GM23338 (cell line): ENCODE measurements around the gene WDR1.

Experiments used
- CREB1 ChIP-seq: fragments of 250-450 bp; sonication (Bioruptor Pico); IDR thresholded peaks from 2 replicates; pipeline ENCODE4 v1.5.0; 2020; ENCODE audit warnings: low read depth, mild to moderate bottlenecking, moderate library complexity
- CTCF ChIP-seq, 2 experiments: fragments of 200-600 bp in 1 of 2; sonication (generic) in 1 of 2; conservative IDR thresholded peaks; 2 replicates each; pipeline versions ENCODE4 v1.5.1 to v1.6.1; 2016 to 2017; ENCODE audit warnings: antibody characterized with exemption in 2 of 2, low read depth in 2 of 2, mild to moderate bottlenecking in 2 of 2, moderate library complexity in 1 of 2
- EZH2 ChIP-seq: fragments of 200-600 bp; sonication (generic); IDR thresholded peaks from one replicate; pipeline ENCODE4 v1.8.0; 2017; ENCODE audit warnings: antibody characterized with exemption, mild to moderate bottlenecking, low read depth; ENCODE audit not compliant: unreplicated experiment
- JUNB ChIP-seq: IDR thresholded peaks from one replicate; pipeline ENCODE4 v1.6.1; 2016; ENCODE audit warnings: antibody characterized with exemption; ENCODE audit not compliant: unreplicated experiment
- POLR2AphosphoS5 ChIP-seq: IDR thresholded peaks from 2 replicates; pipeline ENCODE4 v1.6.1; 2016; ENCODE audit warnings: antibody characterized with exemption, low read depth
- TF ChIP-seq, protein P1 (sequence below): IDR thresholded peaks from one replicate; pipeline ENCODE4 v1.6.1; 2018; ENCODE audit warnings: antibody characterized with exemption; ENCODE audit not compliant: unreplicated experiment
- TF ChIP-seq, protein P2 (sequence below): IDR thresholded peaks from 2 replicates; pipeline ENCODE4 v1.6.1; 2016; ENCODE audit warnings: antibody characterized with exemption

DNA sequence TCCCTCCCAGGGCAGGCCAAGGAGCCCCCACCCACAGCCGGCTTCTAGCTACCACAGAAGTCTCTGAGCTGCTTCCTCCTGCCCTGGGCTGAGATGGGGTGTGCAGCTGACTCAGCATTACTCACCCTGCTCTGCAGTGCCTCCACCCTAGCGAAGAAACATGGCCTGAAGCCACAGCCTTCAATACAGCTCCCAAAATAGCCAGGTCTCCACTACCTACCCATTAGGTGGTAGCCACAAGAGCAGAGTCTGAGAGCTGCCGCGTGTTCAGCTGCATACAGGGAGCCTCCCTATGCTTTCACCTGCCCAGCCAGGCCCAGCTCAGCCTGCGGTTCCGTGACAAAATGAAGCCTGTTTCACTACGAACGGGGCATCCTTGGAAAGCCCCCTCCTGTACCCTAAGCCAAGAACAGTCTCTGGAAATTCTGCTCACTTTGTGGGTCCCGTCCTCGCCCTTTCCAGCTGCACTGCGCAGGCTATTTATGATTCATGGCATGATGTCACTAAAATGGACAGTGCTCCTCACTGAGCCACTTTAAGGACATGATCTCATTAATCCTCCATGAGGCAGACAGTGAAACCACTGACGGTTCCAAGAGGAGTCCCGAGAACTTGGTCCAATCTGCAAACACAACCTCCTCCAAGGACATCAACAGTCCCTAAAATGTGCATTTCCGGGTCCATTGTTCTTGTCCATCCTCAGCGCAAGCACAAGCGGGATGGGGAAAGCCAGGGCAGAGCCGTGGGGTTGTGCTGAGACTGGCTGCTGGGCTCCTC, 20.2 kb downstream of the WDR1 start:
- TF ChIP-seq JUNB (no peak), CTCF (conservative IDR thresholded peaks at IDR 0.05; ENCODE audit: low read depth in 2 of 2) (no peak), CREB1 (CRISPR knock-in tag) (no peak), POLR2AphosphoS5 (no peak), EZH2 (no peak)
- TF ChIP-seq, protein P1, sequence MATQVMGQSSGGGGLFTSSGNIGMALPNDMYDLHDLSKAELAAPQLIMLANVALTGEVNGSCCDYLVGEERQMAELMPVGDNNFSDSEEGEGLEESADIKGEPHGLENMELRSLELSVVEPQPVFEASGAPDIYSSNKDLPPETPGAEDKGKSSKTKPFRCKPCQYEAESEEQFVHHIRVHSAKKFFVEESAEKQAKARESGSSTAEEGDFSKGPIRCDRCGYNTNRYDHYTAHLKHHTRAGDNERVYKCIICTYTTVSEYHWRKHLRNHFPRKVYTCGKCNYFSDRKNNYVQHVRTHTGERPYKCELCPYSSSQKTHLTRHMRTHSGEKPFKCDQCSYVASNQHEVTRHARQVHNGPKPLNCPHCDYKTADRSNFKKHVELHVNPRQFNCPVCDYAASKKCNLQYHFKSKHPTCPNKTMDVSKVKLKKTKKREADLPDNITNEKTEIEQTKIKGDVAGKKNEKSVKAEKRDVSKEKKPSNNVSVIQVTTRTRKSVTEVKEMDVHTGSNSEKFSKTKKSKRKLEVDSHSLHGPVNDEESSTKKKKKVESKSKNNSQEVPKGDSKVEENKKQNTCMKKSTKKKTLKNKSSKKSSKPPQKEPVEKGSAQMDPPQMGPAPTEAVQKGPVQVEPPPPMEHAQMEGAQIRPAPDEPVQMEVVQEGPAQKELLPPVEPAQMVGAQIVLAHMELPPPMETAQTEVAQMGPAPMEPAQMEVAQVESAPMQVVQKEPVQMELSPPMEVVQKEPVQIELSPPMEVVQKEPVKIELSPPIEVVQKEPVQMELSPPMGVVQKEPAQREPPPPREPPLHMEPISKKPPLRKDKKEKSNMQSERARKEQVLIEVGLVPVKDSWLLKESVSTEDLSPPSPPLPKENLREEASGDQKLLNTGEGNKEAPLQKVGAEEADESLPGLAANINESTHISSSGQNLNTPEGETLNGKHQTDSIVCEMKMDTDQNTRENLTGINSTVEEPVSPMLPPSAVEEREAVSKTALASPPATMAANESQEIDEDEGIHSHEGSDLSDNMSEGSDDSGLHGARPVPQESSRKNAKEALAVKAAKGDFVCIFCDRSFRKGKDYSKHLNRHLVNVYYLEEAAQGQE: no peak
- TF ChIP-seq, protein P2, sequence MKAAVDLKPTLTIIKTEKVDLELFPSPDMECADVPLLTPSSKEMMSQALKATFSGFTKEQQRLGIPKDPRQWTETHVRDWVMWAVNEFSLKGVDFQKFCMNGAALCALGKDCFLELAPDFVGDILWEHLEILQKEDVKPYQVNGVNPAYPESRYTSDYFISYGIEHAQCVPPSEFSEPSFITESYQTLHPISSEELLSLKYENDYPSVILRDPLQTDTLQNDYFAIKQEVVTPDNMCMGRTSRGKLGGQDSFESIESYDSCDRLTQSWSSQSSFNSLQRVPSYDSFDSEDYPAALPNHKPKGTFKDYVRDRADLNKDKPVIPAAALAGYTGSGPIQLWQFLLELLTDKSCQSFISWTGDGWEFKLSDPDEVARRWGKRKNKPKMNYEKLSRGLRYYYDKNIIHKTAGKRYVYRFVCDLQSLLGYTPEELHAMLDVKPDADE: no peak
